ENCODE measurements around the gene CLEC10A.

- TF ChIP-seq POLR2A (IDR thresholded peaks at IDR 0.05; ENCODE audit: low read depth, low read length) (no peak), POLR2AphosphoS5 (IDR thresholded peaks at IDR 0.05; ENCODE audit: low read depth, low read length) (no peak)
Observed at GRCh38 chr17:7043497-7044198, 36.4 kb downstream of the CLEC10A start, which contains the start of gene SLC16A11.
